ENCODE measurements around the gene ATG9A.
A peak's percentile ranks its signal among the peaks of the same experiment; 100 is the strongest.

The ATG9A gene

DNA sequence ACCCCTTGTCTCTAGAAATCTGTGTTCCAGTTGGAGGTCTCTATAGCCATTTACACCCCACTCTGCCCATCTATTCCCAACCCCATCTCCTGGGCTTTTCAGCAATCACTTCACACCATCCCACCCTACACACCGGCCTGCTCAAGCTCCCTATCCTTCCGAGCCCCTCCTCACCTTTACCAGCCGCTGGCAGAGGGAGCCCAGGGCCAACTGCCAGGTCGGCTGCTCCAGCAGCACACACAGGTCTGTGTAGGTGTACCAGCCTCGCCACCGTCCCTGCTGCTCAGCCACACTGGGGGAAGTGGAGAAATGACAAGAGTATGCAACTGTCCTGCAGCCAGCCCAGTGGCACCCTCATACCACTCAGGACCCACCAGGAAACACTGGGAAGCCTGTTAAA lies 56.3 kb downstream of the ATG9A start:
- Mint-ChIP-seq H3K9me3 (no peaks in the 10 kb centered on the region), H3K27me3 (no peaks in the 10 kb centered on the region), H3K4me3 (no peak overlapping the region), H3K36me3 (ENCODE audit: low read depth) (peaks cover 26% of the 10 kb centered on the region), H3K4me1 (ENCODE audit: low read depth) (peaks cover 36% of the 10 kb centered on the region), H3K27ac (no peak overlapping the region)

DNA sequence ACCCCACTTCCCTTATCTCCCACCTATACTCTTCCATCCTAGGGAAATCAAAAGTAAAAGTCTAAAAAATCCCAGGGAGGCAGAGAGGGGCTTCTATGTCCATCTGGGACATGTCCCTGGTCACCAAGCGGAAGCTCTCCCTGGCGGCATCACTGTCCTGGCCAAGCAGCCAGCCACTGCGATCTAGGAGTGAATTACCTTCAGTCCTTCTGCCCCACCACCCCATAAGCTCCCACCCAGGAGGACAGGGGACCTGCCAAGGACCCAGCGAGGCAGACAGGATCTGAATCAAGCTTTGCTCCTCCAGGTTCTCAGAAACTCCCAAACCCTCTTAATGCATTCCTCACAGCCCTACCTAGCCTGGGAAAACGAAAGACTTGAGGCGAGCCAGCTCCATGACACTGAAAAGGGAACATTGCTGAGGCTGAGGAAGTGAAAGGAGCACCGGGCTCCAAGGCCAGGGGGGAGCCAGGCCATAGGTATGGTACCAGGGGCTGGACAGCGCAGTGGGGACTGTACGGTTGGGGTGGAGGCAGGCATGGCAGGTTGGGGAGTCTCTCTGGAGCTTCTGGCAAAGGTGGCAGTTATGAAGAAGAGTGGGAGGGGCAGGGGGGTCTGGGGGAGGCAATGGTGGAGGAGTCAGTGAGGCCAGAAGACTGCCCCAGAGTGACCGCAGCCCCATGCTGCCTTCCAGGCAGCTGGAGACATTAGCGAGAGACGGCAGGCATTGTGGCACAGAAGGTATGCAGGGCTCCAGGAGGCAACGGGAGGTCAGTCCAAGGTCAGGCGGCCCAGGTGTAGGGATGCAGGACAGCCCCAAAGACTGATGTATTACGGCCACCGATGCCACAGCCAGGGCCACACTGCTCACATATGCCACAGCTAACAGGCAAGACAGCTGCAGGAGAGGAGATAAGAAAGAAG lies 56.9 kb downstream of the ATG9A start:
- Mint-ChIP-seq H3K36me3 (ENCODE audit: low read depth) (peaks cover 26% of the 10 kb centered on the region), H3K9me3 (no peaks in the 10 kb centered on the region), H3K27ac (no peak overlapping the region), H3K4me1 (ENCODE audit: low read depth) (peaks cover 34% of the 10 kb centered on the region), H3K27me3 (no peaks in the 10 kb centered on the region), H3K4me3 (no peak overlapping the region)

DNA sequence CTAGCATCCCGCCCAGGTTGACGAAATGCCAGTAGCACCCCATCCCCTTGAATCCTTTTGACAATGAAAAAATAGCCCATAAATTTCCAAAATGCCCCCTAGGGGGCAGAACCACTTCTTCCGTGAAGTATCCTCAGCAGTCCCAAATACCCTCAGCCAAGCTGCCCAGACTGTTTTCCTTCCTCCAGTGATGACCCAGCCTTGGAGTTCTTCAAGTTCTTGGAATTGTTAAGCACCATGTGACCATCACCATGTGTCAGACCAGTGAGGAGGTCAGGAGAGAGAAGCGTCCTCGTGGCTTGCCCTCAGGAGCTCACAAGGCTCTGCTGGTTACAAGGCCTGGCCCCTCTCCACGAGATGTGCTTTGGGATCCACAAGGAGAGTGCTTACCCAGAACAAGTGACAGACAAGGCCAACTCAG lies 58.2 kb downstream of the ATG9A start:
- H3K27me3 Mint-ChIP-seq = no peaks in the 10 kb centered on the region
- H3K4me1 Mint-ChIP-seq (ENCODE audit: low read depth) = peaks cover 29% of the 10 kb centered on the region
- peaks cover 26% of the 10 kb centered on the region for H3K36me3 Mint-ChIP-seq (ENCODE audit: low read depth)
- H3K9me3 Mint-ChIP-seq = no peaks in the 10 kb centered on the region
- H3K27ac Mint-ChIP-seq = peak overlapping the region; percentile 11
- no peak overlapping the region for H3K4me3 Mint-ChIP-seq

DNA sequence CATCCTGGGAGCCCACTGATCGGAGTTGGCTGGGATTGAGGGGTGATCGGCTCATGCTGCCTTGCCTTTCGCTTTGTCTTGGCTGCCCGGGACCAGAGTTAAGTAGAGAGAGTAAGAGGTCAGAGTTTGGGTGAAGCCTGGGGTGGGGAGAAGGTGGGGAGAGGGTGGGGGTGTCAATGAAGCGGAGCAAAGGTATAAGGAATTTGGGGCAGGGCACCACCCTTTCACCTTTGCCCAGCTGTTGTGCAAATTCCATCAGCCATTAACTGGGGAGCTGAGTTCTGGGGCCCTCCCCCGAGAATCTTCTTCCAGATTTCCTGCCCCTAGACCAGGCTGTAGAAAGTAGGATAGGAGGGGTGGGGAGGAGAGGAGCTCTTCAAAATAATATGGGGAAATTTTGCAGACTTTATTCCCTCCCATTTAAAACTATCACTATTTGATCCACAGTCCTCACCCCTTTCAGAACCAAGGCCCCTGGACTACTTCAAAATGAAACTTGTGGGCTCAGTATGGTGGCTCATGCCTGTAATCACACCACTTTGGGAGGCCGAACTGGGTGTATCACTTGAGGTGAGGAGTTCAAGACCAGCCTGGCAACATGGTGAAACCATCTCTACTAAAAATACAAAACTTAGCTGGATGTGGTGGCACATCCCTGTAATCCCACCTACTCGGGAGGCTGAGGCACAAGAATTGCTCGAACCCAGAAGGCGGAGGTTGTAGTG lies 59.3 kb downstream of the ATG9A start, which contains the start of gene SLC23A3:
Gene SLC23A3, minus strand, starts transcription at position 100 of the 725 bp plus-strand sequence. Its CDS starts 45 bp downstream, at position 55.
- Mint-ChIP-seq H3K4me3 (no peak within 1 kb of the TSS), H3K27ac (no peak within 1 kb of the TSS), H3K4me1 (ENCODE audit: low read depth) (peaks cover 19% of the 10 kb centered on the region), H3K9me3 (no peaks in the 10 kb centered on the region), H3K27me3 (no peaks in the 10 kb centered on the region), H3K36me3 (ENCODE audit: low read depth) (peaks cover 26% of the 10 kb centered on the region)
